Stimulated activated CD4-positive, alpha-beta T cell treated with anti-CD3 and anti-CD28 coated beads, Interleukin-15, amount 100 ng/mL, for 24 hours (primary cell): Measurements from ENCODE around the gene INTS4.
"Not testable (repeated sequence)": the region's sequence is repeated elsewhere in the genome, so short reads cannot be mapped to it uniquely, and the experiment has no call there.

Source experiments
- DNase-seq: peaks from one replicate; pipeline ENCODE4 v3.0.0-alpha.2; 2020

INTS4 gene

DNA sequence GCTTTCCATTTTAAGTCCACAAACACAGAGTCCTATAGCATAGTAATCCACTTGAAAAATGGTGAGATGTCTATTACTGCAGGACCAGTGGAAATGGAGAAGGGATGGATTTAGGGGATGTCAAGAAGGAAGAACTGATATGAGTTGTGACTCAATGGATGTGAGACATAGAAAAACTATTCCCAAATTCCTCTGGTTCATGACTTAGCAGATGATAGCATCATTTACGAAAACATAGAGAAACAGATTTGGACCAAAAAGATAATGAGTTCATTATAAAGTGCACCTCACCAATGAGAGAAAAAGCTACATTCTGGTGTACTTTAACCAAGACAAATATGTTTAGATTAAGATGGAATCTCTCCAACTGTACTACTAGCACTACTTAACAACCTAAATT, 51.2 kb downstream of the INTS4 start:
- not testable (repeated sequence) for DNase-seq

DNA sequence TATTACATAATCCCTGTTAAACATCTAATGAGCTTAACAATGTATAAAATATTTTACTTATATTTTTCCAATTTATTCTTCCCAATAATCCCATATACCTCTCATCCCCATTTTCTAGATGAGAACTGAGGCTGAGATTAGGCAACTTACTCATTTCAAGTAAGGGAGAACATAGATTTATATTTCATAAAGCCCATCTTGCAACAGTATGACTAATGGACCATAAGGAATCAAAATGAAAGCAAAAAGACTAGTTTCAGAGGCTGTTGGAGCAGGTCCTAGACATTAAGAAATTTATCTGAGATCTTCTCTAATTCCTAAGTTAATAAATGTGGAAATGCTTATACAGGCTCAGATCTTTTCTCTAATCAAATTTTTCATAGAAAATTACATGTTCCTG, 52.0 kb downstream of the INTS4 start:
- DNase-seq, result not testable (repeated sequence)

DNA sequence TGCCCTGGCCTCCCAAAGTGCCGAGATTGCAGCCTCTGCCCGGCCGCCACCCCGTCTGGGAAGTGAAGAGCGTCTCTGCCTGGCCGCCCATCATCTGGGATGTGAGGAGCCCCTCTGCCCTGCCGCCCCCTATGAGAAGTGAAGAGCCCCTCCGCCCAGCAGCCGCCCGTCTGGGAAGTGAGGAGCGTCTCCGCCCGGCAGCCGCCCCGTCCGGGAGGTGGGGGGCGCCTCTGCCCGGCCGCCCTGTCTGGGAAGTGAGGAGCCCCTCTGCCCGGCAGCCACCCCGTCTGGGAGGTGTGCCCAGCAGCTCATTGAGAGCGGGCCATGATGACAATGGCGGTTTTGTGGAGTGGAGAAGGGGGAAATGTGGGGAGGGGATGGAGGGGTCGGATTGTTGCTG, 60.9 kb downstream of the INTS4 start:
- DNase-seq, result not testable (repeated sequence)

DNA sequence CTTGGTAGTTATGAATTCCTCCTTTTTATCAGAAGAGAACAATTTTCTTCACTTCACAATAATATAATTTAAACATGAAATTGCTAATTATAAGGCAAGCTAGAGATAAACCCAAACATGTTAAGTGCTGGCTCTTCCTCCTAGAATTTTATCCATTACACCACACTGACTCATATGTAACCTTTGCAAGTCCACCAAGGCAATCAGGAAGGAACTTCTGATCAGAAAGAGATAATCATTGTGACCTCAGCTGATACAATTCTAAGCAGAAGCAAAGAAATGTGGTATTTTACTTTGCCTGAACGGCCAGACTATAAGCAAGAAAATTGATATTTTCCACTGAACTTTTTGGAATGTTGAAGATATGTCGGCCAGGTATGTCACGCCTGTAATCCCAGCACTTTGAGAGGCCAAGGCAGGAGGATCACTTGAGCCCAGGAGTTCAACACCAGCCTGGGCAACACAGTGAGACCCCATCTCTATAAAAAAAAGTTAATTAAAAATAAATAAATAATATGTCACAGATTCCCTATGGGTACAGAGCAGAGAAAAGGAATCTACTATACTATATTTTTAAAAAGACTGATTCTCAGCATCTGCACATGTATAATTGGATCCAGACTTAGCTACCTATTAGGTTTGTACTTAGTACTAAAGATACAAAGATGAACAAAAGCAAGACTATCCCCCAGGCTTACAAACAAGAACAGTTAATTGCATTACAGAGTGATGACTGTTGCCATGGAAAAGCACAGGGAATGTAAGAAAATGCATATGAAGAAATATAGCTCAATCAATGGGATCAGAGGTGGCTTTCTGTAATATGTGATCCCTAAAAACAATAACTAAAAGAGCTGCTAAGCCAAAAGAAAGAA, 63.9 kb downstream of the INTS4 start:
- not testable (repeated sequence) for DNase-seq

DNA sequence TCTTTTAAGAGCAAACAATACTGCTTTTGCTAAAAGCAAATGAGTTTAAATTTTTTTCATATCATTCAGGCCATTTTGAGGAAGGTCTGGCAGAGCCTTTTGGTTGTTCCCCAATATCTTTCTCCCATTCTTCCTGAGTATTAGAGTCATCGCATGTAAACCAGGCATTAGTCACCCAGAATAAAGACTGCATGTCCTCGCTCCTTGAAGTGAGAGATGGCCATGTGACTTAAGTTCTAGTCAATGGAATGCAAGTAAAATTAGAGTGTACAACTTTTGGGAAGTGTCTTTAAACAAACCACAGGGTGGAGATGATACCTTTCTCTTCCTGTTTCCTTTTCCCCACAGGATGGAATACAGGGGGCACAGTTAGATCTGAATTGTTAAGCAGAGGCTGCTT, 76.8 kb downstream of the INTS4 start:
- DNase-seq, result not testable (repeated sequence)

DNA sequence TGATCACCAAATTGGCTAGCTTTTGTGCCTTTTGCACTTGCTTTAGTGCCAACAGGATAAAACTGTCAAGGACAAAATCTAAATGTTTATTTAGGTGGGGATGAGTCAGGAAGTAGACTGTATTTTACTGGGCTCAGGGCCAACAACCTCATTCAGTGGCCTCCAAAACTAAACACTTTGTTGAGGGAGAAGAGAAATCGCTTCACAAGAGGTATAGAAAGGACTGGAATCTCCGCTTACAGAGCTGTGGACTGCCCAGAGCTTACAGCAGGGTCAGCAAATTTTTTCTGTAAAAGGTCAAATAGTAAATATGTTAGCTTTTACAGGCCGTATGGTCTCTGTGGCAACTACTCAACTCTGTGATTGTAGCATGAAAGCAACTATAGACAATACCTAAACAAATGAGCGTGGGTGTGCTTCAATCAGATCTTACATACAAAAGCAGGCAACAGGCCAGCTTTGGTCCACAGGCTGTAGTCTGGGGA, 80.1 kb downstream of the INTS4 start:
- not testable (repeated sequence) for DNase-seq

DNA sequence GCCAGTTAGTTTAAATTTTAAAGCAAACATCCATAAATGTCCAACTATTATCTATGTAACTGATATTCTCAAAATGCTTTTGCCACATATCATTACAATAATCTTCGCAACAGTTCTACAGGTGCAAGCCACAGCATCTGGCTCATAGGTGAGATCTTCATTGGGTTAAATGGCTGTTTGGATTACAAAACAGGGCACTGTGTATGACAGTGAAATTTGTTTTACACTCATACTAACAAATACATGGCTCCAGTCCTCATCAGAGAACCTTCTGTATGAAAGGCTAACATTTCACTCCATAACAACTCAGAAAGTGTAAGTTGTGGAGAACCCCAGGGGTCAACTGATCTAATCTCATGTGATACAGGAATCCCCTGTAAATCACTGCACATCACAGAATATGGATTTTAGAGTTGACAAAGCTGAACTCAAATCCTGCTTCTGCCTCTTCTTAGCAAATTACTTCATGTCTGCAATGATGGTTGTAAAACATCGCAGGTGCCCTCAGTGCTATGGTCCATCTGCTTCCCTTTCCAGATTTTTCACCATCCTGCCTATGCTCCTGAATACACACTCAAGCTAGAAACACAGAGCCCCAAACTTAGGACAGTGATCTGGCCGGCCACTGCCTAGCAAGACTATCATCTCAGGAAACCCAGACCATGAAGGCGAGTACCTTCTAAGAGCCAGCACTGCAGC, 80.7 kb downstream of the INTS4 start:
- DNase-seq, result not testable (repeated sequence)

DNA sequence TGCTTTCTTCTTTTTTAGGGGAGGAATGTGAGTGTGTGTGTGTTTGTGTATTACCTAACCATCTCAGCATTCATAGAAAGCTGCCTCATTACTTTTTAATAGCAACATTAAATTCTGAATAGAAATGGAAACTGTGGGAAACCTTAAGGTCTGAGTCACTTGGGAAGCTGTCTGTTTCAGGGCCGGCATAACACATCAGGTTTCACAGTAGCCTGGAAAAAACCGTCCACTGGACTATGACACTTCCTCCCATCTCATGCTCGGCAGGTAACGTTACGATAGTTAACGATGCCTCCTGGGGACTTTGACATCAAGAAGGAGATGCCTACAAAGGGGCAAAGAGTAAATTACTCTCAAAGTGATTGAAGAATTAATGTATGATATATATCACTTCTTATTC, 83.6 kb downstream of the INTS4 start:
- DNase-seq, result not testable (repeated sequence)

DNA sequence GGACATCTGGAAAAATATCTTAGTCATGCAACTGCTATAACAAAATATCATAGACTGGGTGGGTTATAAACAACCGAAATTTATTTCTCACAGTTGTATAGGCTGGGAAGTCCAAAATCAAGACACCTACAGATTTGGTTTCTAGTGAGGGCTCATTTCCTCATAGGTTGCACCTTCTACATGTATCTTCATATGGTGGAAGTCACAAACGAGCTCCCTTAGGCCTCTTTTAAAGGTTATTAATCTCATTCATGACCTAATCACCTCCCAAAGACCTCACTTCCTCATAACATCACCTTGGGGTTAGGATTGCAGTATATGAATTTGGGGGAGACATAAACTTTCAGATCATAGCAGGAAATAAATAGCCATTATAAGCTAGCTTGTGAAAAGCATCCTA, 85.2 kb downstream of the INTS4 start:
- DNase-seq, result no peak

DNA sequence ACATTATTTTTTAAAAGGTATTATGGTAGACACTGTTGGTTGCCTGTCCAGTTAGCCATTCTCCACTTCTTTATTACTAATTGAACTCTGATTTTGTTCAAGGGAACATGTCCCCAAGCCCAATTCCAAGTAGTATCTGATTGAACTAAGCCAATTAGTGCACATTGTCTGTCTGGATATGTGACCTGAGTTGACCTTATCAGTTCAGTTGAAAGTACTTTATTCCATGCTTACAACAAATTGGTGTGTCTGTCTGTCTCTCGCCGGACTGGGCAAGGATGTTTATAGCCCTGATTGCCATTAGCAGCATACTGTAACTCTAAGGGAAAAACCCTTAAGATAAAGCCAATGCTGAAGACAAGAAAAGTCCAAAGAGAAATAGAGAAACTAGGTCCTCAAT, 85.6 kb downstream of the INTS4 start:
- DNase-seq, result no peak

DNA sequence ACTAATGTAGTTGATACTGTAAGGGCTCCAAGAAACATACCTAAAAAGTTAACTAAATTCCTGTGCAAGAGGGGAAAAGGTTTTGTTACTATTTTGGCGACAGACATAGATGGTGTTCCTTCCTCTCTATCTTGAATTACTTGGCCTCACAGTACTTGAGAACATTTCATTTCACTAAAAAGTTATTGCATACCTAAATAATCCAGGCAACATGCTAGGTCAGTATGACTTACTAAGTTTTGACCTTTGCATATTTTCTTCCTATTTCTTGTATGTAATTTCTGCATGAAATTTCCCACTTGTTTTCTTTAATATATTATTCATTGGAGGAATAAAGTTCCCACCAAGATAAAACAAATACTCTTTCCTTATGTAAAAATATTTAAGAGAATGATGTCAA, 99.5 kb downstream of the INTS4 start:
- not testable (repeated sequence) for DNase-seq

DNA sequence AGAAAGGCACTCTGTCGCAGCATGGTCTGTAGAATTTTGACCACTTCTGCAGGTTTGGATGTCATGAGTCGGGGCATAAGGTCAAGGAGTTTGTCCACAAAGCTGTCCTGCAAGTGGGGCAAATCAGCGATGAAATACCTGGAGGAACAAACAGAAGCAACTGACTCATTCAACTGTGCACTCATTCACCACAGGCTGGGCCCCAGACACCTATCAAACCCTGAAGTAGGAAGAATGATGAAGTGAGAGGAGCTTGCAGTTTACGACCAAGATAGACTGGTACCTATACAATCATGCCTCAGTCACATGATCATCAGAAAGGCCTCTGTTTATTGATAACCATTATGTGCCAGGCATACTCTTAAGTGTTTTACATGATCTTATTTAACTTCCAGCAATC, 102.8 kb downstream of the INTS4 start:
- not testable (repeated sequence) for DNase-seq

DNA sequence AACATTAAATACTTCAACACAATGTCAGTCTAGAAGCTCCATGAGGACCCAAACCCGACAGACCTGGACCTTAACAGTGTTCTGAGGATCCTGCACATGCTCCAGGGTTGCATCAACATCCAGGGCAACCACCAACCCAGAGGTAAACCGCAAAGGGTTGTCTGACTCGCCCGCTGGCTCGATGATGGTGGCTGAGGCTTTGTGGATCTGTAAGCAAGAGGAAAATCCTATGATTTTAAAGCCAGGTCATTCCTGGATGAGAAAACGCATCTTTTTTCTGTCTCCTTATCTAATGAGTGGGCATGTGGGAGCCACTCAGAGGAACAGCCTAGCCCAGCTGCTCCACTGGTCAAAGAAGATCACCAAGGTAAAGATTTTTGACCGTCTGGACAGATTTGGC, 103.2 kb downstream of the INTS4 start:
- not testable (repeated sequence) for DNase-seq

DNA sequence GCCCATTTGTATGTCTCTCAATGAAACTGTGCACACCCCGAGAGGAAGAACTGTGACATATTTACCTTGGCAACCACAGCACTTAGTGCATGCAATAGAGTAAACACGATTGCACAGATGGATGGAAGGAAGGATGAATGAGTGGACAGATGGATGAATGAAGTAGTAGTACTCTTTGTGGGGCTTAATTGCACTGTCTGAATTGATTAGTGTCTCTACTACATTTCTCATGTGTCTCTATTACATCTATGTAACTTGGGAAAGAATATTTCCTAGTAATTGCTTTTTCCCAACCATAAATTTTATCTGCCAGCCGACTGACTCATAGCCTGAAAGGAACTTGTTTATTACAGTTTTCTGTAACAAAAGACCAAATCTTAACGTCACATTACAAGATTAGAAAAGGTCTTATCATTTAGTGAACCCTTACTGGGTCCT, 103.8 kb downstream of the INTS4 start:
- not testable (repeated sequence) for DNase-seq

DNA sequence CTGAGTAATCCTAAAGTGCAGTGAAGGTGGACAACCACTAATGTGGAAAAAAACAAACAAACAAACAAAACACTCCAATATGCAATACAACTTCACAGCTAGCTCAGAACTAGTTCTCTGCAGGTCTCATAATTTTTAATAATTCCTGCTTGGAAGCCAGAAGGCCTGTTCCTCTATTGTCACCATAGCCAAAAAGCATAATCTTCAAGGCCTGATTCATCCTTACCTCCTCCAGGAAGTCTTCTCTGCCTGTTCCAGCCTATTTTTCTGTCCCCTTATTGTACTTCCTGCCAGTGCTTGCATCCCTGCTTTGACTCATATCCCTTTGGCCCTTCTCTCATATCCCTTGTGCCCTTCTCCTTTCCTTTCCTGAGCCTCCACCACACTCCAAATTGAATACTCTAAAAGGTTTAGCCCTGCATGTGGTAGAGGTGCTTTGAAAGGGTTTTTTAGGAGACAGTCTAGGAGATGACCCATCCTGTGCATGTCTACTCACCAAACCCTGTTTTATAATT, 104.3 kb downstream of the INTS4 start:
- DNase-seq, result not testable (repeated sequence)

DNA sequence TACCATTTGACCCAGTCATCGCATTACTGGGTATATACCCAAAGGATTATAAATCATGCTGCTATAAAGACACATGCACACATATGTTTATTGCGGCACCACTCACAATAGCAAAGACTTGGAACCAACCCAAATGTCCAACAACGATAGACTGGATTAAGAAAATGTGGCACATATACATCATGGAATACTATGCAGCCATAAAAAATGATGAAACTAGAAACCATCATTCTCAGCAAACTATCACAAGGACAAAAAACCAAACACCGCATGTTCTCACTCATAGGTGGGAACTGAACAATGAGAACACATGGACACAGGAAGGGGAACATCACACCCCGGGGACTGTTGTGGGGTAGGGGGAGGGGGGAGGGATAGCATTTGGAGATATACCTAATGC, 105.4 kb downstream of the INTS4 start:
- DNase-seq, result not testable (repeated sequence)

DNA sequence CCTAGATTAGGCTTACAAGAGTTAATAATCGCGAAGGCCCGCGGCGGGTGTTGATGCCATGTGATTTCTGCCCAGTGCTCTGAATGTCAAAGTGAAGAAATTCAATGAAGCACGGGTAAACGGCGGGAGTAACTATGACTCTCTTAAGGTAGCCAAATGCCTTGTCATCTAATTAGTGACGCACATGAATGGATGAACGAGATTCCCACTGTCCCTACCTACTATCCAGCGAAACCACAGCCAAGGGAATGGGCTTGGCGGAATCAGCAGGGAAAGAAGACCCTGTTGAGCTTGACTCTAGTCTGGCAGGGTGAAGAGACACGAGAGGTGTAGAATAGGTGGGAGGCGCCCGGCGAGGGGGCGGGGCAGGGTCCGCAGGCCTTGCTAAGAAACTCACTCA, 108.1 kb downstream of the INTS4 start:
- DNase-seq, result no peak

DNA sequence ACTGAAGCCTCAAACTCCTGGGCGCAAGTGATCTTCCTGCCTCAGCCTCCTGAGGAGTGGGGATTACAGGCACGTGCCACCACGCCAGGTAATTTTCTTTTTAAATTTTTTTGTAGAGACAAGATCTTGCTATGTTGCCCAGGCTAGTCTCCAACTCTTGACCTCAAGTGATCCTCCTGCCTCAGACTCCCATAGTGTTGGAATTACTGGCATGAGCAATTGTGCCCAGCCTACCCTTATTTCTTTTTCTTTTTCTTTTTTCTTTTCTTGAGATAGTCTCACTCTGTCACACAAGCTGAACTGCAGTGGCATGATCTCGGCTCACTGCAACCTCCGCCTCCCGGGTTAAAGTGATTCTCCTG, 109.7 kb downstream of the INTS4 start:
- no peak for DNase-seq

DNA sequence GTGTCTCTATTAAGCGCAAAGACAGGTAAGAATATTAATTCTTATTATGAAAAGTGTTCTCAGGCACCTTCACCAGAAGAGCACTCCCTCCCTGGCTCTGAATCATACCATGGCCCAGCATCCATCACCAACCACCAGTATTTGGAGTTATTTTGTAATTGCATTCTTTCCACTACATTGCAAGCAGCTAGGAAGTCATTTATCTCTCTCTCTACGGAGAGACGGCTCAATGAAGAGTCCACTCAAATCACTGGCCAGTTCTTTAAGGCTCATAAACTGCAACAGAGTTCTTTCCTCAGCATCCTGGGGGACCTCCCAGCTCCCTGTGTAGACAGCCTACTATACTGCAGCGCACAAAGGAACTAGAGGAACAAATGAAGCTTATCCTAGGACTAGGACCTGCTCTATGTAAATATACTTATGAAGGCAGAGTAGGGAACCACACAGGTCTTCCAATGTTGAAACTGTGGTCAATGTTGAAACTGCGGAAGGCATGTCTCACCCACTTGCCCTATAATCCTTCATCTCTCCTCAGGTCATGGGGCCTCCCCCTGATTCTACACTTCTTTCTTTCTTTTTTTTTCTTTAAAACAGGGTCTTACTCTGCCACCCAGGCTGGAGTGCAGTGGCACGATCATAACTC, 110.2 kb downstream of the INTS4 start:
- no peak for DNase-seq

DNA sequence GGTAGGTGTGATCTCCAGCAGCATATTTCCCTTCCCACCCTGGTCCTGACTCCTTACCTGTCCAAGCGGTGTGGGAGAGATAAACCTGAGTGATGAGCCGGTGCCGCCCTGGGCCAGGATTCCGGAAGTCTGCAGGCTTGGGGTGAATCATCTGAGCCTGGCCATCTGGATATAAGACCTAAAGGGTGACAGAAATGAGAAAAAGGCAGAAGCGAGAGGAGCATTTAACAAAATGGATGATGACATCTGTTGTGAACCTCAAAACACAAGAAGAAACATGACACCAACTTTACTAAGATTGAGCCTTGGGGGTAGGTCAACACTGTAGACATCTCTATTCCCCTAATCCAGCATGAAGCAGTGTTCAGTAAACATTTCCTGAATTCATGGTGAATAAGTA, 110.7 kb downstream of the INTS4 start:
- no peak for DNase-seq

DNA sequence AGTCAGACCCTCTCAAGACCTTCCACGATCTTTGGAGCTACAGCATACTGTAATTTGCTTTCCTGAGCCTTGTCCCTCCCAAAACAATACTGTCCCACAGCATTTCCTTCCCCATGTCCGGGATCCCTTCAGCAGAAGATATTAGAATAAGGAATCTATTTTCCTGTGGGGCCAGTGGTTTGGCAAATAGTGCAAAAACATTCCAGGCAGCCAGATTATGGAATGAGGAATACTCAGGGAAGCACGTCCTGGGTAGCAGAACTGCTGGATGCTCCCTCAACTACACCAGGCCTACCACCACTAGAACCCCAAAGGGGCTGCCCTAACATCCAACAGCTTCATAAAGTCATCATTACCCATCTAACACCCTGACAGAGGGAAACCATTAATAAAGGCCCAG, 112.1 kb downstream of the INTS4 start:
- DNase-seq, result no peak

DNA sequence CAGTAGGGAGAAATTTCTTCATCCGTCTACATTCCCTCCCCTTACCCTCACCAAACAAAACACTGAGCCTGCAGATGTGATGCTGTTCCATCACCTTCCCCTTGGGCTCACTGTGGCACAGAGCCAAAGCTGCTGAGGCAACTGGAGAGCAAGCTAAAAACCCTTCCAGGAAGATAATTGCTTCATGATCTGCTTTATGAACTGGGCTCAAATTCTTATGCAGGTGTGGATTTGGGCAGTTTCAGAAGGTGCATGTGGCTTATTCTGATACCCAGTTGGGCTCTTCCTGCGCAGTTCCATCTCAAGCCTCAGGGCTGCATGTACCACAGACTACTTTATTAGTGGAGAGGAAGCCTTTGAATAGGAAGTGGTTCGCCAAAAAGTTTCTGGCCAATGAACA, 115.2 kb downstream of the INTS4 start:
- no peak for DNase-seq

DNA sequence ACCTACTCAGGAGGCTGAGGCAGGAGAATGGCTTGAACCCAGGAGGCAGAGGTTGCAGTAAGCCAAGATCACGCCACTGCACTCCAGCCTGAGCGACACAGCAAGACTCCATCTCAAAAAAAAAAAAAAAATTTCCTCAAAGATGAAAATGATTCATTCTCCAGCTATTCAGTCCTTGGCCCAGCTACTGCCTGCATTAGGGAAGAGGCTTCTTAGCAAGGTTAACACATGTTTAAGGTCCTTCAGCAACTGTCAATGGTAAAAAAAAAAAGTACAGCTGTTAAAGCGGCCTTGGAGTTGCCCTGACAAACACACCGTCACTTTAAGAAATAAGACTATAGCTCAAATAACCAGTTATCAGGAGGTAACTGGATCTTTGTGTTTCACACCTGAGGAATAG, 116.2 kb downstream of the INTS4 start:
- DNase-seq, result not testable (repeated sequence)
